Loucy (cell line): ENCODE data around the gene LRRC55.

Source experiments
- H2AFZ ChIP-seq: fragments of 200-600 bp; sonication (generic); 2 replicates; pipeline ENCODE4 v1.6.0; 2016; ENCODE audit warnings: antibody characterized with exemption, mild to moderate bottlenecking, low read length, moderate library complexity
- H3F3A ChIP-seq: fragments of 200-600 bp; 2 replicates; pipeline ENCODE4 v1.6.0; 2016; ENCODE audit warnings: antibody characterized with exemption, low read depth, mild to moderate bottlenecking
- H3K27me3 ChIP-seq: fragments of 200-600 bp; sonication (generic); 2 replicates; pipeline ENCODE4 v1.6.1; 2014; ENCODE audit warnings: low read length, mild to moderate bottlenecking; ENCODE audit not compliant: insufficient read depth, poor library complexity, severe bottlenecking
- H3K36me3 ChIP-seq: fragments of 200-600 bp; sonication (generic); 2 replicates; pipeline ENCODE4 v1.6.1; 2016; ENCODE audit warnings: low read length; ENCODE audit not compliant: insufficient read depth
- H3K4me1 ChIP-seq: fragments of 200-600 bp; sonication (generic); 2 replicates; pipeline ENCODE4 v1.5.1; 2014; ENCODE audit warnings: low read length, mild to moderate bottlenecking; ENCODE audit not compliant: insufficient read depth, poor library complexity, severe bottlenecking
- H3K4me2 ChIP-seq: fragments of 200-600 bp; sonication (generic); 2 replicates; pipeline ENCODE4 v1.6.0; 2014; ENCODE audit warnings: antibody characterized with exemption, low read length, low read depth, mild to moderate bottlenecking; ENCODE audit not compliant: poor library complexity, severe bottlenecking
- H3K4me3 ChIP-seq: fragments of 200-600 bp; sonication (generic); 2 replicates; pipeline ENCODE4 v1.5.1; 2014; ENCODE audit warnings: low read length, mild to moderate bottlenecking, mixed read lengths; ENCODE audit not compliant: poor library complexity, severe bottlenecking
- H3K79me2 ChIP-seq: fragments of 200-600 bp; sonication (generic); 2 replicates; pipeline ENCODE4 v1.6.1; 2014; ENCODE audit warnings: low read length; ENCODE audit not compliant: insufficient read depth
- H3K9ac ChIP-seq: fragments of 200-600 bp; sonication (generic); 2 replicates; pipeline ENCODE4 v1.6.0; 2014; ENCODE audit warnings: mild to moderate bottlenecking, low read depth, low read length, moderate library complexity; ENCODE audit not compliant: poor library complexity, severe bottlenecking
- H3K9me2 ChIP-seq: fragments of 200-600 bp; sonication (generic); replicated peaks from 2 replicates; pipeline ENCODE4 v1.6.1; 2016; ENCODE audit warnings: low read depth, low read length, mixed read lengths
- H3K9me3 ChIP-seq: fragments of 200-600 bp; sonication (generic); 2 replicates; pipeline ENCODE4 v1.6.1; 2014; ENCODE audit warnings: mild to moderate bottlenecking, antibody characterized with exemption, low read length, low read depth; ENCODE audit not compliant: insufficient read depth
- H4K20me1 ChIP-seq: fragments of 200-600 bp; sonication (generic); 2 replicates; pipeline ENCODE4 v1.6.0; 2014; ENCODE audit warnings: antibody characterized with exemption, low read length, mild to moderate bottlenecking; ENCODE audit not compliant: insufficient read depth, poor library complexity, severe bottlenecking
- EZH2phosphoT487 ChIP-seq: fragments of 200-600 bp; IDR thresholded peaks from 2 replicates; pipeline ENCODE4 v1.6.1; 2018; ENCODE audit warnings: antibody characterized with exemption, mild to moderate bottlenecking, moderate library complexity, borderline replicate concordance
- TF ChIP-seq, protein P1 (sequence below): fragments of 200-600 bp; sonication (generic); conservative IDR thresholded peaks from 2 replicates; pipeline ENCODE4 v1.5.1; 2014; ENCODE audit warnings: mild to moderate bottlenecking, antibody characterized with exemption, low read length

The LRRC55 gene

DNA sequence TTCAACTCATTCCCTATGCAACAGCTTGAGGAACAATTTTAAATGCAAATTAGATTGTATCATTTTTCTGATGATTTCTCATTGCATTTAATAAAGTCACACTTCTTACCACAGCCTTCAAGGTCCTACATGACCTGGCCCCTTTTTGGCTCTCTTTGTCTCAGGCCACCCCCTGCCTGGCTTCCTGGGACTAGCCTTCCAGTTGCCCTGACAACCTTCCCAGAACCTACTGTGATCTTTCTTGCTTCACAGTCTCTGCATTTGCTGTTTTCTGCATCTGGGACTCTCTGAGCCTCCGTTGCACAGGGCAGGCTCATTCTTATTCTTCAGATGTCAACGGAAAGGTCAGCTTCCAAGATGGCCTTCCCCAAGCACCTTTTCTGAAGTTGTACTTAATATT is 42.4 kb downstream of the LRRC55 start:
- TF ChIP-seq, protein P1, sequence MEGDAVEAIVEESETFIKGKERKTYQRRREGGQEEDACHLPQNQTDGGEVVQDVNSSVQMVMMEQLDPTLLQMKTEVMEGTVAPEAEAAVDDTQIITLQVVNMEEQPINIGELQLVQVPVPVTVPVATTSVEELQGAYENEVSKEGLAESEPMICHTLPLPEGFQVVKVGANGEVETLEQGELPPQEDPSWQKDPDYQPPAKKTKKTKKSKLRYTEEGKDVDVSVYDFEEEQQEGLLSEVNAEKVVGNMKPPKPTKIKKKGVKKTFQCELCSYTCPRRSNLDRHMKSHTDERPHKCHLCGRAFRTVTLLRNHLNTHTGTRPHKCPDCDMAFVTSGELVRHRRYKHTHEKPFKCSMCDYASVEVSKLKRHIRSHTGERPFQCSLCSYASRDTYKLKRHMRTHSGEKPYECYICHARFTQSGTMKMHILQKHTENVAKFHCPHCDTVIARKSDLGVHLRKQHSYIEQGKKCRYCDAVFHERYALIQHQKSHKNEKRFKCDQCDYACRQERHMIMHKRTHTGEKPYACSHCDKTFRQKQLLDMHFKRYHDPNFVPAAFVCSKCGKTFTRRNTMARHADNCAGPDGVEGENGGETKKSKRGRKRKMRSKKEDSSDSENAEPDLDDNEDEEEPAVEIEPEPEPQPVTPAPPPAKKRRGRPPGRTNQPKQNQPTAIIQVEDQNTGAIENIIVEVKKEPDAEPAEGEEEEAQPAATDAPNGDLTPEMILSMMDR = no peak
- TF ChIP-seq EZH2phosphoT487 = no peak
- no peak overlapping the region for H3K4me3 ChIP-seq
- H3K36me3 ChIP-seq = no peaks in the 10 kb centered on the region
- H2AFZ ChIP-seq = no peak overlapping the region
- no peaks in the 10 kb centered on the region for H3K9me3 ChIP-seq
- no peak overlapping the region for H3K9ac ChIP-seq
- H3K4me1 ChIP-seq = peaks cover 7% of the 10 kb centered on the region
- no peaks in the 10 kb centered on the region for H3K79me2 ChIP-seq
- no peaks in the 10 kb centered on the region for H4K20me1 ChIP-seq
- no peaks in the 10 kb centered on the region for H3K27me3 ChIP-seq
- H3K4me2 ChIP-seq = no peak overlapping the region
- no peaks in the 10 kb centered on the region for H3F3A ChIP-seq
- H3K9me2 ChIP-seq = no peaks in the 10 kb centered on the region

DNA sequence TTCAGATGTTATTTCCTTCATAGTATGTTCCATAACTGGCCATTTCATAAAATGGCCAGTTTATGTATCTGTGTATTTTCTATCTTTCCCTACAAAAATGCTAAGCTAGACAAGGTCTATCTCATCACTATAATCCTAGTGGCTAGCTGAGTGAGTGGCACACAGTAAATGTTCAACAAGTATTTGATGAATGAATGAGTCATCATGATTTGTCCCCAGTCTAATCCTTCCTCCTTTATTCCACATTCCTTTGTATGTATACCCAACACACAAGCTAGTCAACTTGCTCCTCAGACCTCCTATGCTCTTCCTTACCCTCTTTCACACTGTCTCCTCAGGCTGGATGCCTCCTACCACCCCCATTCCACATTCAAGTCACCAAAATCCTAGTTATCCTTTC is 42.8 kb downstream of the LRRC55 start:
- H3K4me2 ChIP-seq = no peak overlapping the region
- no peak for TF ChIP-seq EZH2phosphoT487
- TF ChIP-seq, protein P1 = no peak
- H4K20me1 ChIP-seq = no peaks in the 10 kb centered on the region
- no peaks in the 10 kb centered on the region for H3K9me2 ChIP-seq
- H3K4me1 ChIP-seq = peaks cover 7% of the 10 kb centered on the region
- no peaks in the 10 kb centered on the region for H3K9me3 ChIP-seq
- no peaks in the 10 kb centered on the region for H3F3A ChIP-seq
- no peak overlapping the region for H3K9ac ChIP-seq
- no peak overlapping the region for H2AFZ ChIP-seq
- H3K4me3 ChIP-seq = no peak overlapping the region
- H3K27me3 ChIP-seq = no peaks in the 10 kb centered on the region
- H3K36me3 ChIP-seq = no peaks in the 10 kb centered on the region
- H3K79me2 ChIP-seq = no peaks in the 10 kb centered on the region

DNA sequence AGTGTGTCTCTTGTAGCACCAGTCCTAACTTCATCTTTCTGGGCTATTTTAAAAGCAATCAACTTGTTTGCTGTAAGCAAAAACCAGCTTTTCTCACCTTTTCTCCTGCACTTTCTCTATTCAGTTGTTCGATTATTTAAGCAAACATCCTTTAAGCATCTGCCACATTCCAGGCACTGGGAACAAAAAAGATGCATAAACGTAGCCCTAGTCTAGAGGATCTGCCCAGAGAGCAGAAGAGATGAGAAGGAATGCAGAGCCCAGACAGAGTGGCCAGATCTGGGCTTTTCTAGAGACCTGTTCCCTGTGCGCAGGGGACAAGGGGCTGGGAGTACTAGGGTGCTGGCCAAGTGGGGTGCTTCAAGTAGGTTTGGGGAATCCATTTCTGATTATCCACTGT is 46.8 kb downstream of the LRRC55 start:
- H3K9ac ChIP-seq = no peak overlapping the region
- H3F3A ChIP-seq = no peaks in the 10 kb centered on the region
- H3K27me3 ChIP-seq = no peaks in the 10 kb centered on the region
- H4K20me1 ChIP-seq = no peaks in the 10 kb centered on the region
- H3K79me2 ChIP-seq = no peaks in the 10 kb centered on the region
- no peak overlapping the region for H3K4me2 ChIP-seq
- TF ChIP-seq EZH2phosphoT487 = no peak
- TF ChIP-seq, protein P1 = no peak
- no peaks in the 10 kb centered on the region for H3K4me1 ChIP-seq
- no peaks in the 10 kb centered on the region for H3K9me2 ChIP-seq
- H3K4me3 ChIP-seq = no peak overlapping the region
- no peaks in the 10 kb centered on the region for H3K36me3 ChIP-seq
- no peaks in the 10 kb centered on the region for H3K9me3 ChIP-seq
- no peak overlapping the region for H2AFZ ChIP-seq
